GM11168 (cell line): Measurements from ENCODE around the gene MCF2L.

Experiments
- in situ Hi-C: fragments of 300-500 bp; cut with MboI; formaldehyde crosslinking; loops from one replicate; pipeline ENCODE4 v1.12.0; 2022; ENCODE audit warnings: low sequenced_read_pairs; ENCODE audit not compliant: unreplicated experiment

MCF2L gene

GRCh38 chr13:112977525-112977924 lies 8.5 kb downstream of the MCF2L start:
- in situ Hi-C loops = no loop called here

GRCh38 chr13:112978561-112979405 lies 9.8 kb downstream of the MCF2L start:
- in situ Hi-C loops = no loop called here

GRCh38 chr13:112979406-112979902 lies 10.4 kb downstream of the MCF2L start:
- in situ Hi-C loops = no loop called here

- in situ Hi-C loops = no loop called here
These were observed 11.4 kb downstream of the MCF2L start for GRCh38 chr13:112980434-112980833.

GRCh38 chr13:112981451-112981850 lies 12.4 kb downstream of the MCF2L start:
- in situ Hi-C loops = no loop called here

DNA sequence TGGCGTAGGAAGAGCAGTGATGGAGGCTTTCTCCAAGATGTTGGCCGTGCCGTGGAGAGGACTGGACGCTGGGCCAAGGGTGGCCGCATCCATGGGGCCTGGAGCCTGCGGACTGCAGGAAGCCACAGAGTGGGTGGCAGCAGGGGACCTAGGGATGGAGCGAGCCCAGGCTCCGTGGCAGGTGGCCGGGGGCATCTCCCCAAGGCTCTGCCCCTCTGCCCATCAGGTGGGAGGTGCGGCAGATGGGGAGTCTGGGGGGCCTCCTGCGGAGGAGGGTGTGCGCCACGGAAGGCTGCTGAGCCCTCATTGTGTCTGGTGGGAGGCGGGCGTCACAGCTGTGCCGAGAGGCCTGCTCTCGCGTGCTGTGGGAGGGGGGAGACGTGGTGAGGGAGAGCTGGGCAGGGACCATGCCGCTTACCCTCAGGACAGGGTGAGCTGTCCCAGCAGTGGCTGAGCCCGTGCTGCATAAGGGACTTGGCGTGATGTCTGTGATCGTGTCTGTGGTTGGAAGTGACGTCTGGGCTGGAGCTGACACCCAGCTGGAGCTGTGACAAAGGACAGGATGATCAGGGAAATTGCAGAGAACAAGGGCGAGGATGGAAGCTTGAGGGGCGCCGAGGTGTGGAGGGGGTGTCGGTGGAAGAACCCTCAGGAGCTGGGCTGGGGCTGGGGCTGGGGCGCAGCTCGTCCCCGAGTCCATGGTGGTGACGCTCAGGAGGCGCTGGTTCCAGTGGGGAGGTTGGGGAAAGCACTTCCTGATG lies 13.4 kb downstream of the MCF2L start:
- in situ Hi-C loops = no loop called here

GRCh38 chr13:112983042-112983305 lies 14.0 kb downstream of the MCF2L start:
- in situ Hi-C loops = no loop called here

DNA sequence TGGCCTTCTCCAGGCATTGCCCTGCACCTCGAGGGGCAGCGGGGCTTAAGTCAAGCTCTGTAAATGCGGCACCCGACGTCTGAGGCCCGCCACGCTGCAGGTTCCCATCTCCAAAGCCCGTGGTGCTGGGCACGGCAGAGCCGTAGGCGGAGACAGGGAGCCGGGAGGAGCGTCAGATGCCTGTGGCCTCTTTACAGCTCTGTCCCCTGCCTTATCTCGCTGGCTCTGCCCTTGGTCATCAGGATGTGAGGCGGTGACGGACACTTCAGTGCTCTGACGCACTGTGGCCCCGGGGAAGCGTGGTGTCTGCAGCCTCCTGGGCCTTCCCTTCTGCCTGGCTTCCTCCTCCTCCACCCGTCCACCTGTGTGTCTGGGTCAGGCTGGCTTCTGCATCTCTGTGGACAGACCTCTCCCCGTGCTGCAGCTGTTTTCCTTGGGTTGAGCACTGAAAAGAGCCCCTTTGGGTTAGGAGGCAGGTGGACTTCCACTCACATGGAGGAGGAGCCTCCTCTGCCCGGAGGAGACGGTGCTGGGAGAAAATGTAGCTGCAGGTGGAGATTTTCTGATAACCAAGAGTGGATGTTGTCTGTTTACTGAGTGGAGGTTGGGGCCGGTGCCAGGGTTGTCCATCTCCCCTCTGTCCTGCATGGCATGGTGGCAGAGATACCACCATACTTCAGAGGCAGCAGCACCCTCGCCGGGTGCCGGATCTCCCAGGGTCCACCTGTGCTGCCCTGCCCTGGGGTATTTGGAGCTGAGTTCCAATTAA lies 14.6 kb downstream of the MCF2L start:
- in situ Hi-C loops = no loop called here

DNA sequence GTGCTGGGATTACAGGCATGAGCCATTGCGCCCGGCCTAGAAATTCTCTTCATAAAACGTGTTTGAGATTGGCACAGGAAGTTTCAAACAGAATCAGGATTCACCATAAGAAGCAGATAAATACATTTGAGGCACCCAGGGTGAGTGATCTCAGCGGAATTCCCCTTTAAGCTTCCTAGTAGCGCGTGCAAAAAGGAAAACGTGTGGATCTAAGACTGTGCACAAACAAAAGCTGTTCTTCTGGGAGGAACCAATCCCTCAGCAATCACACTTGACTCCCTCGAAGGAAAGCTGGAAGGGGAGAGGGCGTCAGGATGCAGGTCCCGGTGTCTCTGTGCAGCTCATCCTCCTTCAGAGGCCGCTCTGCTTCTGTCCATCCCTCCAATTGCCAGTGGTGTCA lies 15.5 kb downstream of the MCF2L start:
- in situ Hi-C loops = no loop called here

- in situ Hi-C loops = no loop called here
These were observed 16.2 kb downstream of the MCF2L start for GRCh38 chr13:112984954-112985802.

- in situ Hi-C loops = no loop called here
These were observed 16.9 kb downstream of the MCF2L start for GRCh38 chr13:112985803-112986408.

DNA sequence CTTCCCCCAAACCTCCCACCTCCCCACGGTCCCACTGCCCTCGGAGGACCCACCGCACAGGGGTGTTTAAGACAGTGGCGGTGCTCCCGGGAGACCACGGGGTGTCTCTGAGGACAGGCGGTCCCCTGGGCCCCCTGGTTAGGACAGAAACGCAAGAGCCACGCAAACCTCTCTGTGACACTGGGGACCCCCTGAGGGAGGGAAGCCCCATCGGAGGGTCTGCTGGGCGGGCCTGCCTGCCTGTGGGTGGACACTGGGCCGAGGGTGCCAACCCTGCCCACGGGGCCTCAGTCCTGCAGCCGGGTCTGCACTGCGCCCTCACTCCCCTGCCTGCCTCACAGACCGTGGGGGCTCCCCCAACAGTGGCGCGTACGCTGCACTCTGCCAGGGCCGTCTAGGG lies 17.5 kb downstream of the MCF2L start:
- in situ Hi-C loops = no loop called here

- in situ Hi-C loops = no loop called here
These were observed 18.1 kb downstream of the MCF2L start for GRCh38 chr13:112986946-112987681.

DNA sequence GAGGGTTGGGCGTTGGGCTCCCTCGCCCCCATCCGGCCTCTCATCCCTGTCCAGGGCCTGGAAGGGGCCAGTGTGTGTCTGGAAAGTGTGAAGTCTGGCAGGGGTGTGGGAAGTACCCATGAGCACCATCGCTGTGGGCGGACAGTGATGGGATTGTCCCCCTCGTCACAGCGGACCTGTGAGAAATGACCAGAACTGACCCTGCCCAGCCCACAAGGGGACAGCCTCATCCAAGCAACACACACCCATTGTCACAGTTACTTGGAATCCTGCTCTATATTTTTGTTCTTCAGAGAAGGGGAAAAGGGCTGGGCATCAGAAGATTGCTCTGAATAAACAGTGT lies 18.6 kb downstream of the MCF2L start:
- in situ Hi-C loops = no loop called here

GRCh38 chr13:112990783-112991182 lies 21.8 kb downstream of the MCF2L start:
- in situ Hi-C loops = no loop called here

DNA sequence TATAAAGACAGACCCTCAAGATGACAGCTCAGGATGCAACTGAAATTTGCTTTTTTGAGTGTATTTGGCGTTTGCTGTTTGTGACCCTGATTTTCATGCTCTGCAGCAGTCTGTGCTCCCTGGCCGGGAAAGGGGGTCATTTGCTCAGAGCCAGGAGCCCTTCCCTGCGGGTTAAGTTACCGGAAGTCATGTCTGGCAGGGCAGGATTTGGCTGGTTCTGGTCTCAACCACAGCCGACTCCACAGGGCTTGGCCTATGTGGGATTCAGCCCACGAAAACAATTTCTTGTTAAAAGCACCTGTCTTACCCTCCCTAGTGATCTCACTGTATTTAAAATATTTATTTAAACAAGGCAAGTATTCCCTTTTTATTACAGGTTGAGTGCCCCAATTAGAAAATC lies 22.6 kb downstream of the MCF2L start:
- in situ Hi-C loops = no loop called here

DNA sequence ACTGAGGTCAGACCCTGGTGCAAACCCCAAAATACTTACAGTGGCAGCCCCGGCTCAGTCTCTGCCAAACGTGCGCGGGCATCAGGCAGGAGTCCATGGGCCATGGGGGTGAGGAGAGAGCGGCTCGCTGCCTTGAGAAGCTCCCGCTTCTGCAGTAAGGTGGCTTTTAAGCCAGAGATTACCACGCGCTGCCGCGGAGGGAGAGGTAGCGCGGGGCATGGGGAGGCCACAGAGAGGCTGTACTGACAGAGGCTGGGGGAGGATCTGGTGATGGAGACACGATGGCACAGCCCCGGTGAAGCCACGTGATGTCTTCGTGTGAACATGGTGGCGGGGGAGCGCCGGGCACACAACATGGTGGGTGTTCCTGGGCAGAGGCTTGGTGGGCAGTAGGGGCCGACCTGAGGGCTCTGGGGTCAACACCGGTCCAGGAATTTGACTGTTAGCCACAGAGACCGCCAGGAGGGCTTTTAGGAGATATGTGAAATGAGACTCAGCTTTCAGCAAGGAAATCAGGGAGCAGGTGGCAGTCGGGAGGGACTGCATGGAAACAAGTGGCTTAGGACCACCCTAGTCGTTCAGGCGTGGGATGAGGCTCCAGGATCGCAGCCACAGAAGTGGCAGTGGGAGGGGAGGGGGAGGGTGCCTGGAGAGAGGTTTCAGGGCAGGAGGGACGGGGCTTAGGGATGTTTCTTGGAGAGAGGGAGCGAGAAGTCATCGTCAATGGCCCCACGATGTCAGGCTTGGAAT lies 24.1 kb downstream of the MCF2L start:
- in situ Hi-C loops = no loop called here

- in situ Hi-C loops = no loop called here
These were observed 25.2 kb downstream of the MCF2L start for GRCh38 chr13:112994084-112994780.
